GM12872 (cell line): ENCODE data around the gene NANOS2.

ENCODE experiments used
- TF ChIP-seq, protein P1 (sequence below): IDR thresholded peaks from 3 replicates; pipeline ENCODE4 v1.5.1; 2011; ENCODE audit warnings: low read depth, mild to moderate bottlenecking, low read length, moderate library complexity; ENCODE audit not compliant: insufficient read depth

Gene NANOS2

DNA sequence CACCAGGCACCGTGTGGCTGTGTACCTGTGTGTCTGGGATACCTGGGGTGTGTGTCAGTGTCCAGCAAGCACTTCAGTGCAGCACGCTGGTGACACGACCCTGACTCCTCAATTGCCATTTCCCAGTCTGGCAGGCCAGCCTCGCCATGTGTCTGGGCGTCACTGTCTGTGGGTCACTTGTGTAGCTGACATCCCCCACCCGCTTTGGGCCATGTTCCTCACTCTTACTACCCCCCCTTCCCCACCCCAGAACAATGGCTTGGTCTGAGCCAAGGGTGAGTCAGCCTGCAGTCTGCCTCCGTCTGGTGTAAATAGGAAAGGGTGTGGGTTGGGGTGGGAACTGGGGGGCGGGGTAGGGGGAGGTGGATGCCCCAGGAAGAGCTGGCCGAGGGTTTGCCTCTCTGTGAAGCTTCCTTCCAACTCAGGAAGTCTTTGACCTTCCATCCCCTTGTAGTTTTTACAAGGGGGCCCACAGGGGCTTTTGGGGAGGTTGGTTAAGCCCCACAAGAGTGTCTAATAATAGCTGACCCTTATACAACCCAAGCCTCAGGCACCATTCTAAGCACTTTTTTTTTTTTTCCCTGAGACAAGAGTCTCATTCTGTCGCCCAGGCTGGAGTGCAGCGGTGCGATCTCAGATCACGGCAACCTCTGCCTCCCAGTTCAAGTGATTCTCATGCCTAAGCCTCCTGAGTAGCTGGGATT lies 41.5 kb upstream of the NANOS2 start:
- TF ChIP-seq, protein P1, sequence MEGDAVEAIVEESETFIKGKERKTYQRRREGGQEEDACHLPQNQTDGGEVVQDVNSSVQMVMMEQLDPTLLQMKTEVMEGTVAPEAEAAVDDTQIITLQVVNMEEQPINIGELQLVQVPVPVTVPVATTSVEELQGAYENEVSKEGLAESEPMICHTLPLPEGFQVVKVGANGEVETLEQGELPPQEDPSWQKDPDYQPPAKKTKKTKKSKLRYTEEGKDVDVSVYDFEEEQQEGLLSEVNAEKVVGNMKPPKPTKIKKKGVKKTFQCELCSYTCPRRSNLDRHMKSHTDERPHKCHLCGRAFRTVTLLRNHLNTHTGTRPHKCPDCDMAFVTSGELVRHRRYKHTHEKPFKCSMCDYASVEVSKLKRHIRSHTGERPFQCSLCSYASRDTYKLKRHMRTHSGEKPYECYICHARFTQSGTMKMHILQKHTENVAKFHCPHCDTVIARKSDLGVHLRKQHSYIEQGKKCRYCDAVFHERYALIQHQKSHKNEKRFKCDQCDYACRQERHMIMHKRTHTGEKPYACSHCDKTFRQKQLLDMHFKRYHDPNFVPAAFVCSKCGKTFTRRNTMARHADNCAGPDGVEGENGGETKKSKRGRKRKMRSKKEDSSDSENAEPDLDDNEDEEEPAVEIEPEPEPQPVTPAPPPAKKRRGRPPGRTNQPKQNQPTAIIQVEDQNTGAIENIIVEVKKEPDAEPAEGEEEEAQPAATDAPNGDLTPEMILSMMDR, result no peak

- TF ChIP-seq, protein P1, result no peak
Observed at GRCh38 chr19:45954156-45954555, 39.6 kb upstream of the NANOS2 start.

- TF ChIP-seq, protein P1, result no peak
Observed at GRCh38 chr19:45953676-45954075, 39.1 kb upstream of the NANOS2 start.

GRCh38 chr19:45952686-45953505 lies 38.3 kb upstream of the NANOS2 start:
- TF ChIP-seq, protein P1, result no peak

- TF ChIP-seq, protein P1, result no peak
Observed at GRCh38 chr19:45952341-45952685, 37.7 kb upstream of the NANOS2 start.

DNA sequence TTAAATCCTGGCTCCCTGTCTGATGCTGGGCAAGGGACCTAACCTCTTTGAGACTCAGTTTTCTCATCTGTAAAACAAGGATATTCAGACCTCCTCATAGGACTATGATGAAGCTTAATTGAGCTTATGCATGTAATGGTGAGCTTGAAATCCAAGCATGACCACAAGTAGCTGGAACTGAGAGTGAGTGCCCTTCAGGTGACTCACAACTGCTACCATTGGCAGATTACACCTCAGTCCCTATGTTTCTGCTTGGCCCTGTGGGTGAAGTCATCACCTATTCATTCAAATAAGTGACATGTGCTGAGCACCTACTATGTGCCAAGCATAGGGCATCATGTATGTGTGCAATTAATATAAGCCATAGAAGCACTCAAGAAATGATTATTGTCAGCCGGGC lies 33.3 kb upstream of the NANOS2 start:
- TF ChIP-seq, protein P1, result no peak

GRCh38 chr19:45940515-45940805 lies 25.9 kb upstream of the NANOS2 start:
- TF ChIP-seq, protein P1, result no peak
